ENCODE data around the gene PITPNC1. TPM values are rescaled to one million over a fixed set of nuclear protein-coding genes. Genes with fewer than 3 reads are reported as not detected.

PITPNC1 gene
- total RNA-seq, 4 donors from 2014 or later: 2.3 to 8.6 (median 4.3) TPM

DNA sequence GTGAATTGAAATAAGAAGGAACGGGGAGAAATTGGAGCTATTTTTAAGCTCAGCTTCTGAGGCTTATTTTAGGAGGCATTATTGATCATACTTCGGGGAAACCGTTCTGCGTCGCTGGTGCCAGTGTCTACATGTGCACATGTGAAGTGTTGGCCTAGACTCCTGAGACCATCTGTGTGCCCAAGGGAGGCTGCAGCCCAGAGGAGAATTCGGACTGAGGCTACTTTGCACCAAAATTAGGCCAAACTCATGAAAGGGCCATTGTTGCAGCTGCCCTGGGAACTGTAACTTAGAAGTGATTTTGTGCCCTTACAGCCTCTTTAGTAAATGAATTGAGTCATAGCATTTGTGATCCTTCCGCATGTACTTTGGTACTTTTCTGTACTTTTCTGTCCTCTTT is 238.7 kb downstream of the PITPNC1 start:
- no peaks in the 10 kb centered on the region for H3K36me3 ChIP-seq
- no peak overlapping the region for H3K27ac ChIP-seq
- in situ Hi-C loops (cut with MboI; ENCODE audit: low sequenced_read_pairs in 4 of 4) (no loop called here), intact Hi-C loops (cut with DNase I; ENCODE audit: low total_unique reads) (no loop called here)
- DNase-seq (no peak), ATAC-seq (no peak)
- H3K4me3 ChIP-seq: no peak overlapping the region
- no peaks in the 10 kb centered on the region for H3K4me1 ChIP-seq
- H3K9me3 ChIP-seq: no peaks in the 10 kb centered on the region
- no peaks in the 10 kb centered on the region for H3K27me3 ChIP-seq
- TF ChIP-seq, protein P1, sequence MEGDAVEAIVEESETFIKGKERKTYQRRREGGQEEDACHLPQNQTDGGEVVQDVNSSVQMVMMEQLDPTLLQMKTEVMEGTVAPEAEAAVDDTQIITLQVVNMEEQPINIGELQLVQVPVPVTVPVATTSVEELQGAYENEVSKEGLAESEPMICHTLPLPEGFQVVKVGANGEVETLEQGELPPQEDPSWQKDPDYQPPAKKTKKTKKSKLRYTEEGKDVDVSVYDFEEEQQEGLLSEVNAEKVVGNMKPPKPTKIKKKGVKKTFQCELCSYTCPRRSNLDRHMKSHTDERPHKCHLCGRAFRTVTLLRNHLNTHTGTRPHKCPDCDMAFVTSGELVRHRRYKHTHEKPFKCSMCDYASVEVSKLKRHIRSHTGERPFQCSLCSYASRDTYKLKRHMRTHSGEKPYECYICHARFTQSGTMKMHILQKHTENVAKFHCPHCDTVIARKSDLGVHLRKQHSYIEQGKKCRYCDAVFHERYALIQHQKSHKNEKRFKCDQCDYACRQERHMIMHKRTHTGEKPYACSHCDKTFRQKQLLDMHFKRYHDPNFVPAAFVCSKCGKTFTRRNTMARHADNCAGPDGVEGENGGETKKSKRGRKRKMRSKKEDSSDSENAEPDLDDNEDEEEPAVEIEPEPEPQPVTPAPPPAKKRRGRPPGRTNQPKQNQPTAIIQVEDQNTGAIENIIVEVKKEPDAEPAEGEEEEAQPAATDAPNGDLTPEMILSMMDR (IDR thresholded peaks at IDR 0.05 in 4 of 5, conservative IDR thresholded peaks at IDR 0.05 in 1 of 5): no peak

DNA sequence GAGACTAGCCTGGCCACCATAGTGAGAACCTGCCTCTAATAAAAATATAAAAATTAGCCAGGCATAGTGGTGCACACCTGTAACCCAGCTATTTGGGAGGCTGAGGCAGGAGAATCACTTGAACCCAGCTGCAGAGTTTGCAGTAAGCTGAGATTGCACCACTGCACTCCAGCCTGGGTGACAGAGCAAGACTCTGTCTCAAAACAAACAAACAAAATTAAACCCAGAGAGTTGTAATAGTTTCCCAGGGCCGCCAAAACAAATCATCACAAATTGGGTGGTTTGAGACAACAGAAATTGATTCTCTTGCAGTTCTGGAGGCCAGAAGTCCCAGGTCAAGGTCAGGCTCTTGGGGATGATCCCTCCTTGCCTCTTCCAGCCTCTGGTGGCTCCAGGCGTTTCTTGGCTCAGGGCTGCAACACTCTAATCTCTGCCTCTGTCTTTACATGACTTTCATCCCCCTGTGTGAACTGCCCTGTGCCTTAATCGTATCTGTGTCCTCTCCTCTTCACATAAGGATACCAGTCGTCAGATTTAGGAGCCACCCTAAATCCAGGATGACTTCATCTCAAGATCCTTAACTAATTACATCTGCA is 240.3 kb downstream of the PITPNC1 start:
- intact Hi-C loops (cut with DNase I; ENCODE audit: low total_unique reads): no loop called here
- no peak overlapping the region for H3K4me3 ChIP-seq
- H3K27ac ChIP-seq: no peak overlapping the region
- H3K27me3 ChIP-seq: no peaks in the 10 kb centered on the region
- no peaks in the 10 kb centered on the region for H3K9me3 ChIP-seq
- ATAC-seq: no peak
- TF ChIP-seq, protein P1 (IDR thresholded peaks at IDR 0.05 in 4 of 5, conservative IDR thresholded peaks at IDR 0.05 in 1 of 5): no peak
- TF ChIP-seq POLR2A (IDR thresholded peaks at IDR 0.05): no peak
- H3K4me1 ChIP-seq: no peaks in the 10 kb centered on the region
- in situ Hi-C loops (cut with MboI; ENCODE audit: low sequenced_read_pairs in 4 of 4): no loop called here
- no peaks in the 10 kb centered on the region for H3K36me3 ChIP-seq
- no peak for DNase-seq

DNA sequence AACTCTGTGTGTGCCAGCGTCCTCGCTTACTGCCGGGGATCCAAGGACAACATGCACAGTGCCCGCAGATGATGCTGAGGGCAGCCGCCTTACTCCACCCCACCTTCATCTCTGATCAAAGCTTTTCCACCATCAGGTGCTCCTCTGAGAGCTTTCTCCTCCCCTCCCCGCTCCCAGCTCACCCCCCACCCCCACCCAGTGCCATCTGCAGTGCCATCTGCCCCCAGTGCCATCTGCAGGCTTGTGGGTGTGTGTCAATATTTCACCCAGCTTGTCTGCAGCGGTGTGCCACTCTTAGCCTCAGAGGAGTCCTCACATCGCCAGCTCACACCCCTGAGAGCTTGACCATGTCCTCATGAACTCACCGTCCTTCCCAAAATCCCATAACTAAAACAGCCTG is 242.5 kb downstream of the PITPNC1 start:
- no peaks in the 10 kb centered on the region for H3K36me3 ChIP-seq
- no peak for ATAC-seq
- H3K9me3 ChIP-seq: no peaks in the 10 kb centered on the region
- H3K4me1 ChIP-seq: no peaks in the 10 kb centered on the region
- TF ChIP-seq, protein P1 (IDR thresholded peaks at IDR 0.05 in 4 of 5, conservative IDR thresholded peaks at IDR 0.05 in 1 of 5): no peak
- TF ChIP-seq POLR2A (IDR thresholded peaks at IDR 0.05): no peak
- H3K27me3 ChIP-seq: no peaks in the 10 kb centered on the region
- no peak overlapping the region for H3K27ac ChIP-seq
- DNase-seq: no peak
- H3K4me3 ChIP-seq: no peak overlapping the region
- in situ Hi-C loops (cut with MboI; ENCODE audit: low sequenced_read_pairs in 4 of 4): no loop called here
- intact Hi-C loops (cut with DNase I; ENCODE audit: low total_unique reads): no loop called here

DNA sequence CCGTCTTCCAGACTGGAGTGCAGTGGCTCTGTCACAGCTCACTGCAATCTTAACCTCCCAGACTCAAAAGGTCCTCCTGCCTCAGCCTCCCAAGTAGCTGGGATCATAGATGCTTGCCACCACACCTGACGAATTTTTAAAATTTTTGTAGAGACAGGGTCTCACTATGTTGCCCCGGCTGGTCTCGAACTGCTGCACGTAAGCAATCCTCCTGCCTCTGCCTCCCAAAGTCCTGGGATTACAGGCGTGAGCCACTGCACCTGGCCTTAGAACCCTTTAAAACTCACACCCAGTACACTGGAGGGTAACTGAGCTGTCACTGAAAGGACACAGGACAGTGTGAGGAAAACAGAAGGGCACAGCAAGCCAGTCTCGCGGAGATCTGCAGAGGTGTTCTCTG is 243.0 kb downstream of the PITPNC1 start:
- TF ChIP-seq, protein P1 (IDR thresholded peaks at IDR 0.05 in 4 of 5, conservative IDR thresholded peaks at IDR 0.05 in 1 of 5): no peak
- TF ChIP-seq POLR2A (IDR thresholded peaks at IDR 0.05): no peak
- in situ Hi-C loops (cut with MboI; ENCODE audit: low sequenced_read_pairs in 4 of 4): no loop called here
- DNase-seq (no peak), ATAC-seq (no peak)
- H3K36me3 ChIP-seq: no peaks in the 10 kb centered on the region
- no peak overlapping the region for H3K4me3 ChIP-seq
- no peaks in the 10 kb centered on the region for H3K9me3 ChIP-seq
- H3K27ac ChIP-seq: no peak overlapping the region
- intact Hi-C loops (cut with DNase I; ENCODE audit: low total_unique reads): no loop called here
- no peaks in the 10 kb centered on the region for H3K4me1 ChIP-seq
- H3K27me3 ChIP-seq: no peaks in the 10 kb centered on the region

DNA sequence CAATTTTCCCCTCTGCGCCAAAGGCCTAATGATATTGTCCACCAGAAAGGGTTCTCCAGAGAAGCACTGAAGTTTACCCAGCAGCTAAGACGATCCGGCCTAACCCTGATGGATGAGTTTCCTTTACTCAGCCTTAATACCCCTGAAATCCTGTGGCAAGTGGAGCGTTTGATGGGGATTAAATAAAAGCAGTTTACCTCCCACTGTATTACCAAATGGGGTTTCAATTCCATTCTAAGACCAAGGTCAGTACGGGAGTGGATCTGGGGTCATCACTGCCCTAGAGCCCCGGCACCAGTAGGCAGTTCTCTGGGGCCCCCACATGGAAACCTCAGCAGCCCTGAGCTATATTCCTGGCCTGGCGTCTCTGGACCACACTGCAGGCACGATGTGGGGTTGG is 243.6 kb downstream of the PITPNC1 start:
- no peak for TF ChIP-seq POLR2A (IDR thresholded peaks at IDR 0.05)
- TF ChIP-seq, protein P1 (IDR thresholded peaks at IDR 0.05 in 4 of 5, conservative IDR thresholded peaks at IDR 0.05 in 1 of 5): no peak
- H3K9me3 ChIP-seq: no peaks in the 10 kb centered on the region
- no peak overlapping the region for H3K4me3 ChIP-seq
- in situ Hi-C loops (cut with MboI; ENCODE audit: low sequenced_read_pairs in 4 of 4) (no loop called here), intact Hi-C loops (cut with DNase I; ENCODE audit: low total_unique reads) (no loop called here)
- no peaks in the 10 kb centered on the region for H3K27me3 ChIP-seq
- no peak overlapping the region for H3K27ac ChIP-seq
- H3K36me3 ChIP-seq: no peaks in the 10 kb centered on the region
- ATAC-seq (no peak), DNase-seq (no peak)
- no peaks in the 10 kb centered on the region for H3K4me1 ChIP-seq

Data from gastrocnemius medialis (tissue), 4 donors.